ENCODE data around the gene ZIC5.

Gene ZIC5

DNA sequence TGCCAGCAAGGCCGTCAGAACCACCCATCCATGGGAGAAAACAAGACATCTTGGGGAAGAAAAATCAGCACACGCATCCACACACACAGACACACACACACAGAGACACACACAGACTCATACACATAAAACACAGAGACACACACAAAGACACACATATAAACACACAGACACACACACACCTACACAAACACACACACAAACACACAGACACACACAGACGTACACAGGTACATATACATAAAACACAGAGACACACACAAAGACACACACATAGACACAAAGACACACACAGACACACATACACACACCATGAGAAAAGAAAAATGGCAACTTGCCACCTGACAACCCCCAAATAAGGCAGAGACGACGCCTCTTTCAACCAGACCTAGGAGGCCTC lies 40.6 kb downstream of the ZIC5 start:
- no peak for DNase-seq

DNA sequence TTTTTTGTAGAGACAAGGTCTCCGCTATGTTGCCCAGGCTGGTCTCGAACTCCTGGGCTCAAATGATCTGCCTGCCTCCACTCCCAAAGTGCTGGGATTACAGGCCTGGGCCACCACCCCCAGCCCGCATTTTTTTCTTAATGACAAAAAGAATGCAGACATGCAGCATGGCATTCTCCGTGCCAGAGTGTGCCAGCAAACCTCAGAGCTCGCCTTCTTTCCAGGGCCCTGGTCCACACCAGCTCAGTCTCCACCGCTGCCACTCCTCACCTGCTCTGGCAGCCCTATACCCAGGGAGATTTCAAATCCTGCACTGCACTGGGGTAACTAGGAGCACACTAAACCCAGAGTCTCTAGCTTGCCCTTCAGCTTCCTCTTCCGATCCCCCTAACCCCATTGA lies 41.7 kb downstream of the ZIC5 start:
- no peak for DNase-seq

DNA sequence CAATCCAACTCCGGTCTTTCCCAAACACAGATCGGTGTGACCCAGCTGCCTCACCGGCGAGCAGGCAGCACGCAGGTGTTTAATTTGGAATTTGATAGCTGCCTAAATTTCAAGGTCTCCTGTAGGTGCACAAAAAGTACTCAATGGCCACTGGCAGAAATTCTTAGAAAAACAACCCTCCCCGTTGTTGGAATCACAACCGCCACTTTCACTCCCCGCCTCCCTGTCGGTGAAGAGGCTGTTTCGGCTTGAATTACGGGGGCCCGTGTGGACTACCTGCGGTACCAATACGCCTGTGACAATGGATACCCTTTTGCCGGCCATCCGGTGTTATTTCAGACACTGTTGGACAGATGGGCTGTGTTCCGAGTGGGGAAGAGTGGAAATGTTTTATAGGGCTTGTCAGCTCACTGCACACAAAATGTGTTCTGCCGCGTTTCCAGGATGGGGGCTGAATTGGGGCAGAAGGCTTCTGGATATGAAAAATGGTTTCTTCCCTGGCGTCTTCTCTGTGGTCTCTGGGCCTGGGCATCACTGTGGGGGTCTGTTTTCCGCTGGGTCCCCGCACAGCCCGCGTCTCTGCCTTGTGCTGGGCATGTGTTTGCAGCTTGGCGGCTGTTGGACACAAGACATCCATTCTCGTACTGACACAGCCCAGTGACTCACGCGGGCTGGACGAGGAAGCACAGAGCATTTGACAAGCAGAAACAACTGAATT lies 45.4 kb downstream of the ZIC5 start:
- DNase-seq, result no peak

DNA sequence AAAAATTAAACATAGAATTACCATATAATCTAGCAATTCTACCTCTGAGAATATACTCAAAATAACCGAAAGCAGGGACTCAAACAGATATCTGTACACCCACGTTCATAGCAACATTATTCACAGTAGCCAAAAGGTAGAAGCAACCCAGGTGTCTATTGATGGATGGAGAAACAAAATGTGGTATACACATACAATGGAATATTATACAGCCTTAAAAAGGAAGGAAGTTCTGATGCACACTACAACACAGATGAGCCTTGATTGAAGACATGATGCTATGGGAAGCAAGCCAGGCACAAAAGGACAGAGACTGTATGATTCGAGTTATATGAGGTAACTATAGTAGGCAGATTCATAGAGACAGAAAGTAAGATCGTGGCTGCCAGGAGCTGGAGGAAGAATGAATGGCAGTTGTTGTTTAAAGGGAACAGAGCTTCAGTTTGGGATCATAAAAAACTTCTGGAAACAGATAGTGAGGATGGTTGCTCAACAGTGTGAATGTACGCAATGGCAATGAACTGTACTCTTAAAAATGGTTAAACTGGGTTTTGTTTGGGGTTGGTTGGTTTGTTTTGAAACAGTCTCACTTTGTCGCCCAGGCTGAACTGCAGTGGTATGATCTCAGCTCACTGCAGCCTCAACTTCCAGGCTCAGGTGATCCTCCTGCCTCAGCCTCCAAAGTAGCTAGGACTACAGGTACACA lies 47.5 kb downstream of the ZIC5 start:
- DNase-seq, result no peak

DNA sequence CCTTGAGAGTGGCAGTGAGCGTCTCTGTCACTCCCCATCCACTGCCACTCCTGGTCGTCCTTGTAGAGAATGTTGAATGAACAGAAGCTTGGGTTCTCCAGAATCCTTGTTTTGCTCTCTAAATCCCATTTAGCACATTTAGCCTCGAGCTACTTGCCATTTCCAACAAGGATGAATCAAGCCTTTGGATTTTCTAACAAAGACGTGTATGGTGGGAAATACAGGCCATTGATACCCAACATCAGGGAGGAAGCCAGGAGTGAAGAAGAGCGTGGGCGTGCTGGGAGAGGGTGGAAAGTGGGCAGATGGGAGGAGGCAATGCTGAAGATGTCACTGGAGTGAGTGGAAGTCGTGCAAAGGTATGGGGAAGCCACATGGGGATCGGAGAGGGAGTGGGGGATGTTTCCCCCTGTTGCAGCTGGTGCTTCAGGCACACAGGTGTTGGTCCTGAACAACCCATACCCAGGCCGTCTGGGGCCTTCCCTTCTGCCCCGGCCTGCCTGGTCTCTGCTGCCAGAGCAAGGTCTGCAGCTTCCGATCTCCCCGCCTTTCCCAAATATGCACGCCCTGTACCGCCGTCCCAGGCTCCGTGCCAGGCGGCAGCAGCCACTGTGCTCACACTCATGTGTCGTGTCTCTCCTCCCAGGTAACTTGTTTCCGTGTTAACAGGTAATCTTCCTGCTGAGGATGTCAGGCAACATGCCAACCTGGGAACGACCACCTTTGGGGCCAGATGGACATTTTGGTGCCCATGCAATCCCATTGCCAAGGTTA lies 48.7 kb downstream of the ZIC5 start:
- DNase-seq, result no peak

DNA sequence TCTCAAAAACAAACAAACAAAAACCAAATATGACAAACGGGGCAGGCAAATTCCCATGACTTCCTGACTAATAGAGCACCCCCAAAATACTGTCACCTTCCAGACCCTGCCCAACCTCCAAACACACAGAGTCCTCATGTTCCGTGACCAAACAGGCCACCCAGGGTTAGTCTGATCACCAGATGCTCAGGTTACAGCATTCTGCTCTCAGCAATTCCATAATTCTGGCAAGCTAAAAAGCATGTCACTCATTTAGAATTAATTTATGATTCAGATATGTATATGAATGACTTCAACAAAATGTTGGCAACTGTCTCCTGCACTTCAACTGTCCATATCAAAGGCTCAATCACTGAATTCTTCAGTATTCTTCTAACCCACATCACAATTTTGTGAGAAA lies 52.4 kb downstream of the ZIC5 start:
- no peak for DNase-seq

- DNase-seq, result peak in 2 of 5 experiments; percentile 18 to 64
Measured at GRCh38 chr13:99916366-99917103, 55.0 kb downstream of the ZIC5 start.

DNA sequence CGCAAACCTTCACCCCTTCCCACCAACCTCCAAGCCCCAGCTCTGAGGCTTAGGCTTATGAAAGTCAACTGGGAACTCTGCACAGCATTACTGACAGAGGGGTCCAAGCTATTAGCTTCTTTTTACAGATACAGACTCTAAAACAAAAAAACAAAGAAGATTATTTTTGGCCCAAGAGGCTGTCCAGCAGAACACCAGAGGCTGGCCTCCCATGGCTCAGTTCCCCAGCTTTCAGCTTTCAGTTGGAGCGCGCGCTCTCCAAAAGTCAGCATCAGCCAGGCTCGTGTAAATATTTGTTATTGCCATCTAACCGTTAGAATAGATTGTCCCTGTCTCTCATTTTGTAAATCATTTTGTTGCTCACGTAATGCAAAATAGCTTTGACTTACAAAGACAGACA lies 58.4 kb downstream of the ZIC5 start:
- no peak for DNase-seq
